ENCODE data around the gene FAM177A1. TPM values are rescaled to one million over a fixed set of nuclear protein-coding genes. Genes with fewer than 3 reads are reported as not detected.
A peak's percentile ranks its signal among the peaks of the same experiment; 100 is the strongest.

FAM177A1 gene
- total and polyA plus RNA-seq, 4 experiments from 2014 or later, result 35.2 to 60.0 (median 44.2) TPM

GRCh38 chr14:35122696-35123387 is 76.8 kb downstream of the FAM177A1 start:
- H3K9me3 Mint-ChIP-seq, result no peaks in the 10 kb centered on the region
- peaks cover 74% of the 10 kb centered on the region for H3K4me1 ChIP-seq (ENCODE audit: insufficient read depth, low read length)

DNA sequence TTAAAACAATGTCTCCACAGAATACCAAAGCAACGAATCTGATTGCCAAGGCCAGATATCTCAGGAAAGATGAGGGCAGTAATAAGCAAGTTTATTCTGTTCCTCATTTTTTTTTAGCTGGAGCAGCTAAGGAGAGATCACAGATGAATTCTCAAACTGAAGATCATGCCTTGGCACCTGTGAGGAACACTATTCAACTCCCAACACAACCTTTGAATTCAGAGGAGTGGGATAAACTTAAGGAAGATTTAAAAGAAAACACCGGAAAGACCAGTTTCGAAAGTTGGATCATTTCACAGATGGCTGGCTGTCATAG is 77.3 kb downstream of the FAM177A1 start:
- Histone ChIP-seq H3K4me1 (ENCODE audit: insufficient read depth, low read length) (peaks cover 74% of the 10 kb centered on the region), H3K27ac (ENCODE audit: low read depth, low read length) (peak overlapping the region; percentile 99), H3K27me3 (ENCODE audit: insufficient read depth, low read length) (no peaks in the 10 kb centered on the region), H3K36me3 (ENCODE audit: insufficient read depth, low read length) (no peaks in the 10 kb centered on the region), H3K9me3 (ENCODE audit: control insufficient read depth in 1 of 2, low read length in 2 of 2) (no peaks in the 10 kb centered on the region), H3K4me3 (ENCODE audit: low read length in 2 of 2) (peak overlapping the region; percentile 94 to 99)
- Mint-ChIP-seq H3K27ac (peak overlapping the region; percentile 99 to 100 (median 100)), H3K27me3 (no peaks in the 10 kb centered on the region), H3K36me3 (peaks cover 20 to 44% of the 10 kb centered on the region in 2 donors), H3K4me1 (peaks cover 45 to 84% (median 66%) of the 10 kb centered on the region in 4 donors), H3K4me3 (peak overlapping the region; percentile 97 to 100 (median 98)), H3K9me3 (no peaks in the 10 kb centered on the region)
- ChIA-PET POLR2A (ENCODE audit: partially characterized antibody) (interaction anchor here (0.7 to 4.7 kb wide), 12 partner anchors 10 to 702 kb away, joined by 3 to 96 read pairs (median 9); partner anchors contain the start of genes BRMS1L, FAM177A1, NFKBIA and PSMA6), CTCF (ENCODE audit: partially characterized antibody) (interaction anchor here (1.0 to 3.4 kb wide), 10 partner anchors 11 to 297 kb away, joined by 3 to 22 read pairs (median 4); partner anchors contain the start of genes NFKBIA and SRP54)
- intact Hi-C loops (cut with micrococcal nuclease), result loop anchor here (2.0 to 5.0 kb wide), 5 partner anchors 251 to 684 kb away; partner anchors contain the start of genes EAPP, RALGAPA1, SNX6 and SPTSSA
- no peak for DNase-seq

More at GRCh38 chr14:35122696-35123387, 76.8 kb downstream of the FAM177A1 start:
- Histone ChIP-seq H3K9me3 (ENCODE audit: control insufficient read depth in 1 of 2, low read length in 2 of 2) (no peaks in the 10 kb centered on the region), H3K27ac (ENCODE audit: low read depth, low read length) (peak overlapping the region; percentile 99), H3K36me3 (ENCODE audit: insufficient read depth, low read length) (no peaks in the 10 kb centered on the region), H3K4me3 (ENCODE audit: low read length in 2 of 2) (peak overlapping the region; percentile 94 to 99), H3K27me3 (ENCODE audit: insufficient read depth, low read length) (no peaks in the 10 kb centered on the region)
- peak overlapping the region; percentile 99 to 100 (median 100) for H3K27ac Mint-ChIP-seq
- H3K4me1 Mint-ChIP-seq, result peaks cover 44 to 84% (median 66%) of the 10 kb centered on the region in 4 donors
- peak in 3 of 5 donors; percentile 13 to 34 (median 19) for DNase-seq
- ChIA-PET CTCF (ENCODE audit: partially characterized antibody) (interaction anchor here (1.2 to 3.4 kb wide), 11 partner anchors 12 to 298 kb away, joined by 3 to 22 read pairs (median 4); partner anchors contain the start of gene SRP54), POLR2A (ENCODE audit: partially characterized antibody) (interaction anchor here (0.6 to 4.7 kb wide), 21 partner anchors 8 to 703 kb away, joined by 3 to 96 read pairs (median 4); partner anchors contain the start of genes BRMS1L, FAM177A1, NFKBIA and PSMA6)
- H3K27me3 Mint-ChIP-seq, result no peaks in the 10 kb centered on the region
- intact Hi-C loops (cut with micrococcal nuclease), result loop anchor here (1.0 to 5.0 kb wide), 11 partner anchors 77 to 703 kb away; partner anchors contain the start of genes BRMS1L, EAPP, FAM177A1 and NFKBIA
- H3K4me3 Mint-ChIP-seq, result peak overlapping the region; percentile 97 to 100 (median 98)
- H3K36me3 Mint-ChIP-seq, result peaks cover 20 to 42% of the 10 kb centered on the region in 2 donors

- Histone ChIP-seq H3K27me3 (ENCODE audit: insufficient read depth, low read length) (no peaks in the 10 kb centered on the region), H3K4me1 (ENCODE audit: insufficient read depth, low read length) (peaks cover 69% of the 10 kb centered on the region), H3K9me3 (ENCODE audit: control insufficient read depth in 1 of 2, low read length in 2 of 2) (no peaks in the 10 kb centered on the region), H3K4me3 (ENCODE audit: low read length in 2 of 2) (no peak overlapping the region), H3K36me3 (ENCODE audit: insufficient read depth, low read length) (no peaks in the 10 kb centered on the region), H3K27ac (ENCODE audit: low read depth, low read length) (peak overlapping the region; percentile 99)
- Mint-ChIP-seq H3K27me3 (no peaks in the 10 kb centered on the region), H3K9me3 (no peaks in the 10 kb centered on the region), H3K27ac (peak overlapping the region; percentile 99 to 100 (median 100)), H3K36me3 (peaks cover 25 to 50% of the 10 kb centered on the region in 2 donors), H3K4me1 (peaks cover 49 to 84% (median 67%) of the 10 kb centered on the region in 4 donors), H3K4me3 (peak overlapping the region; percentile 1 to 100 (median 98))
- DNase-seq, result no peak
- POLR2A ChIA-PET (ENCODE audit: partially characterized antibody), result interaction anchor here (0.6 to 4.7 kb wide), 8 partner anchors 9 to 372 kb away, joined by 3 to 96 read pairs (median 20); partner anchors contain the start of genes FAM177A1, NFKBIA and SRP54
- CTCF ChIA-PET (ENCODE audit: partially characterized antibody), result interaction anchor here (1.0 to 3.4 kb wide), 8 partner anchors 10 to 290 kb away, joined by 3 to 22 read pairs (median 4); partner anchors contain the start of genes NFKBIA and SRP54
- intact Hi-C loops (cut with micrococcal nuclease), result loop anchor here (5.0 kb wide), 3 partner anchors 252 to 683 kb away; partner anchors contain the start of genes EAPP and RALGAPA1
These were observed 78.1 kb downstream of the FAM177A1 start for GRCh38 chr14:35124127-35124526.

Other genes starting within 250 kb of the FAM177A1 start
- 10 to 100 TPM; 54.1 to 56.4 TPM for gene BAZ1A, start 170.9 kb upstream of the FAM177A1 start, total RNA-seq
- gene BAZ1A, start 170.9 kb upstream of the FAM177A1 start, polyA plus RNA-seq, result 10 to 100 TPM in 1 of 2 donors, 1 to 10 TPM in 1; 5.6 to 16.4 TPM
- gene SRP54, start 63.3 kb upstream of the FAM177A1 start, total RNA-seq, result 10 to 100 TPM; 59.8 to 62.7 TPM
- gene SRP54, start 63.3 kb upstream of the FAM177A1 start, polyA plus RNA-seq, result 10 to 100 TPM; 31.6 to 49.2 TPM
- 10 to 100 TPM; 36.1 to 41.0 TPM for gene PPP2R3C, start 75.7 kb downstream of the FAM177A1 start, total RNA-seq
- gene PPP2R3C, start 75.7 kb downstream of the FAM177A1 start, polyA plus RNA-seq, result 10 to 100 TPM; 58.0 to 70.9 TPM
- 10 to 100 TPM; 38.9 to 39.4 TPM for gene PRORP, start 76.3 kb downstream of the FAM177A1 start, total RNA-seq
- 100 to 1,000 TPM in 1 of 2 donors, 10 to 100 TPM in 1; 84.2 to 121 TPM for gene PRORP, start 76.3 kb downstream of the FAM177A1 start, polyA plus RNA-seq
- 10 to 100 TPM; 84.6 to 86.2 TPM for gene PSMA6, start 246.1 kb downstream of the FAM177A1 start, total RNA-seq
- 100 to 1,000 TPM; 329 to 413 TPM for gene PSMA6, start 246.1 kb downstream of the FAM177A1 start, polyA plus RNA-seq